ENCODE data around the gene F7. TPM values are rescaled to one million over a fixed set of nuclear protein-coding genes. Genes with fewer than 3 reads are reported as not detected.
A peak's percentile ranks its signal among the peaks of the same experiment; 100 is the strongest.

Gene F7
- total RNA-seq, 5 donors from 2014 or later (not counting 1 experiment from before 2014, with no cell fraction given) = 0.13 to 0.23 (median 0.23) TPM; not detected in 2

DNA sequence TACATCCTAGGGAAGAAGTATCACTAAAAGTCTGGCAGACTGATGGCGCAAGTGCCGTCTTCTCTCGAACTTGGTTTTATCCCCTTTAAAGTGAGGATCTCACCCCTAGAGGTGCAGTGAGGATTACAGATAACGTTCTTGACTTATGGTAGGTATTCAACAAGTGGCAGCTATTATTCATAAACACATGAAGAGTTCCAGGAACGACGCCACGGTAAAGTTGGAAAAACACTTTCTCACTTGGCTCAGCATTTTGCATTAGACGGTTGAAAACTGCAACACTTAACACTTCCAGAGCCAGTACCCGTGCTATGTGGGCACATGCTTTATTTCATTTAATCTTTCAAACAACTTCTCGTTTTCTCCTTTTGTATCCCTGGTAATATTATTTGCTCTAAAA lies 61.6 kb downstream of the F7 start:
- ATAC-seq (replicated peaks in 1 of 4) = no peak

DNA sequence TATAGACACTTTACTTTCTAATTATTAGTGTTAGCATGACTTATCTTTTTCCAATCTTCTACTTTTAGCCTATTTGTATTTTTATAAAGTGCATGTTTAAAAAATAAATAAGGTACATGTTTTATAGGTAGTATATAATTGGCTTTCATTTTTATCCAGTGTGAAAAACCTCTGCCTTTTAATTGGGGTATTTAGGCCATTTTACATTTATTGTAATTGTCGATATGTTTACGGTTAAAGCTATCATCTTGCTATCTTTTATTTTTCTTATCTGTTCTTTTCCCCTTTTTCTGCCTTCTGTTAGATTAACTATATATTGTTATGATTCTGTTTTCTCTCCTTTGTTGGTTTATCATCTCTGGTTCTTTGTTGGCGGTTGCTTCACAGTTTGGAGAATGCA lies 62.0 kb downstream of the F7 start:
- Histone ChIP-seq H3K4me3 (ENCODE audit: control insufficient read depth in 1 of 2, extremely low read depth in 1 of 2, low read length in 1 of 2) (no peak overlapping the region), H3K27ac (ENCODE audit: low read length) (no peak overlapping the region), H3K36me3 (ENCODE audit: control insufficient read depth in 2 of 2, extremely low read depth in 1 of 2, insufficient read depth in 1 of 2, low read length in 1 of 2) (peaks cover 6 to 18% of the 10 kb centered on the region in 2 donors), H3K9me3 (no peaks in the 10 kb centered on the region), H3K27me3 (replicated peaks in 1 of 2; ENCODE audit: control insufficient read depth in 2 of 2, extremely low read depth in 1 of 2, insufficient read depth in 2 of 2, low read length in 1 of 2) (no peaks in the 10 kb centered on the region), H3K4me1 (ENCODE audit: control insufficient read depth in 1 of 2, extremely low read depth in 1 of 2, insufficient read depth in 2 of 2, low read length in 2 of 2) (peaks cover 4 to 40% of the 10 kb centered on the region in 2 experiments)
- H3K27me3 Mint-ChIP-seq = no peaks in the 10 kb centered on the region
- CTCF ChIA-PET = no interaction called here
- peaks cover 5 to 10% (median 8%) of the 10 kb centered on the region in 3 donors for H3K9me3 Mint-ChIP-seq
- no CpG with 5 or more reads among the region's 3 CpGs for WGBS (ENCODE audit: insufficient coverage)
- ATAC-seq (replicated peaks in 1 of 4) (no peak), DNase-seq (no peak)
- peaks cover 15 to 28% (median 27%) of the 10 kb centered on the region in 3 donors for H3K4me1 Mint-ChIP-seq
- POLR2A ChIA-PET = no interaction called here
- peak overlapping the region in 1 of 2 donors; percentile 17 for H3K27ac Mint-ChIP-seq
- H3K36me3 Mint-ChIP-seq = peaks cover 26% of the 10 kb centered on the region
- H3K4me3 Mint-ChIP-seq = no peak overlapping the region

More for the DNA sequence above, 61.6 kb downstream of the F7 start:
- Histone ChIP-seq H3K4me1 (ENCODE audit: control insufficient read depth in 1 of 2, extremely low read depth in 1 of 2, insufficient read depth in 2 of 2, low read length in 2 of 2) (peaks cover 4 to 40% of the 10 kb centered on the region in 2 experiments), H3K27ac (ENCODE audit: low read length) (no peak overlapping the region), H3K9me3 (no peaks in the 10 kb centered on the region), H3K27me3 (replicated peaks in 1 of 2; ENCODE audit: control insufficient read depth in 2 of 2, extremely low read depth in 1 of 2, insufficient read depth in 2 of 2, low read length in 1 of 2) (no peaks in the 10 kb centered on the region), H3K4me3 (ENCODE audit: control insufficient read depth in 1 of 2, extremely low read depth in 1 of 2, low read length in 1 of 2) (no peak overlapping the region), H3K36me3 (ENCODE audit: control insufficient read depth in 2 of 2, extremely low read depth in 1 of 2, insufficient read depth in 1 of 2, low read length in 1 of 2) (peaks cover 6 to 14% of the 10 kb centered on the region in 2 donors)
- CTCF ChIA-PET = no interaction called here
- Mint-ChIP-seq H3K27ac (no peak overlapping the region), H3K4me1 (peaks cover 15 to 28% (median 27%) of the 10 kb centered on the region in 3 donors), H3K36me3 (peaks cover 26% of the 10 kb centered on the region), H3K4me3 (no peak overlapping the region), H3K27me3 (no peaks in the 10 kb centered on the region), H3K9me3 (peaks cover 5 to 10% (median 8%) of the 10 kb centered on the region in 3 donors)
- DNase-seq = no peak
- POLR2A ChIA-PET = no interaction called here
- 90% methylated on average over 4 of the region's 10 CpGs for WGBS (ENCODE audit: insufficient coverage)

DNA sequence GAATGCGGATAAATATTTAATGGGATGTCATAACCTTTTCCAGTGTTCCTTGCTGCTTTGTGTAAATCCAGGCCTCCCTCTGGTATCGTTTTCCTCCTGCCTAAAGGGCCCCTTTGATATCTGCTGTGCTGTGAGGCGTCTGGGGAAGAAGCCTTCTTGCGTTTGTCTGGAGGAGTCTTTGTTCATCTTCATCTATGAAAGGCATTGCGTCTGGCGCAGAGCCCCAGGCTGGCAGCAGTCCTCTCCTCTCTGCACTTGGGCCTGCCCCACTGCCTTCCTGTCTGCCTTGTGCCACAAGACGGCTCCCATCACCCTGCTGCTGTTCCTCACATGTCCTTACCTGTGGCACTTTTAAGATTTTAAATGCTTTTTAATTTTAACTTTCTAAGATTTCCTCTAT lies 62.6 kb downstream of the F7 start:
- ATAC-seq (replicated peaks in 1 of 4) = no peak
- peaks cover 9 to 29% (median 25%) of the 10 kb centered on the region in 3 donors for H3K4me1 Mint-ChIP-seq

DNA sequence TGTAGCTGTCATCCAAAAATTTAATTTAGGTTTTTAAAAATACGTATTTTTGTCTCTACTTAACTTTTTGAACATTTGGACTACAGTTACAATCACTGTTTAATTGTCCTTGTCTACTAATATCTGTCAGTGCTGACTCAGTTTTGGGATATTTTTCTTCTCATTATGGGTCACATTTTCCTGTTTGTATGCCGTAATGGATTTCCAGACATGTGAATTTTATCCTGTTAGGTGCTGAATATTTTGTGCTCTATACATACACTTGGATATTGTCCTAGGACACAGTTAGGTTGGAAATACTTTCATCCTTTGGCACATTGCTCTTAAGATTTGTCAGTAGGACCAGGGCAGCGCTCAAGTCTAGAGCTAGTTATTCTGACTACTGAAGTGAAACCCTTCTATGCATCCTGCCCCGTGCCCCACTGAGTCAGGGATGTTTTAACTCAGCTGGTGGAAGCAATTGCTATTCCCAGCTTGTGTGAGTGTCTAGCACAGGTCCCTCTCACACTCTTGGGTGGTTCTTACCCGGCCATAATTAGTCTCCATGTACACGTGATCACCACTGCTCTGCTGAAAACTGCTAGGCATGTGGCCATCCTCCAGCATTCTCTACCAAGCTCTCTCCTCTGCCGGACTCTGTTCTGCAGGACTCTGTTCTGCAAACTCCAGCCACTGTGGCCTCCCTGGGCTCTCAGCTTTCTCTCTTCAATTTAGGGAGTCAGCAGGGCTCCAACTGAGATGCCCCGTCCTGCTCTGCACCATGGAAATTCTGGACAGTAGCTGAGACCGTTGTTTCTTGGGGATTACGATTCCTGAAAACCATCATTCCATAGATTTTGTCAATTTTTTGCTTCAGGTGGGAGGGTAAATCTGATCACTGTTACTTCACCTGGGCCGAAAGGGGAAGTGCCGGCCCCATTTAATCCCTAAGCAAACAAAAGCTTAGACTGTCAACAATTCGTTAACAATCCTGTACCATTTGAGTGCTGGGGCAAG lies 64.0 kb downstream of the F7 start:
- POLR2A ChIA-PET = no interaction called here
- no peak for ATAC-seq (replicated peaks in 1 of 4)
- H3K4me1 ChIP-seq (ENCODE audit: control insufficient read depth in 1 of 2, extremely low read depth in 1 of 2, insufficient read depth in 2 of 2, low read length in 2 of 2) = peaks cover 2 to 28% of the 10 kb centered on the region in 2 experiments
- no peak overlapping the region for H3K4me3 Mint-ChIP-seq
- no peak overlapping the region for H3K4me3 ChIP-seq (ENCODE audit: control insufficient read depth in 1 of 2, extremely low read depth in 1 of 2, low read length in 1 of 2)
- no peak overlapping the region for H3K27ac ChIP-seq (ENCODE audit: low read length)
- H3K9me3 Mint-ChIP-seq = peaks cover 5 to 10% (median 8%) of the 10 kb centered on the region in 3 donors
- WGBS (ENCODE audit: insufficient coverage) = 98% methylated on average over 7 of the region's 13 CpGs
- peaks cover 5 to 25% (median 16%) of the 10 kb centered on the region in 3 donors for H3K4me1 Mint-ChIP-seq
- H3K36me3 Mint-ChIP-seq = peaks cover 30% of the 10 kb centered on the region
- no peaks in the 10 kb centered on the region for H3K9me3 ChIP-seq
- no peak for DNase-seq
- no peaks in the 10 kb centered on the region for H3K27me3 ChIP-seq (replicated peaks in 1 of 2; ENCODE audit: control insufficient read depth in 2 of 2, extremely low read depth in 1 of 2, insufficient read depth in 2 of 2, low read length in 1 of 2)
- no peaks in the 10 kb centered on the region for H3K27me3 Mint-ChIP-seq
- H3K27ac Mint-ChIP-seq = peak overlapping the region; percentile 29 to 34
- peaks cover 6 to 19% of the 10 kb centered on the region in 2 donors for H3K36me3 ChIP-seq (ENCODE audit: control insufficient read depth in 2 of 2, extremely low read depth in 1 of 2, insufficient read depth in 1 of 2, low read length in 1 of 2)
- CTCF ChIA-PET = no interaction called here

More for the DNA sequence above, 62.6 kb downstream of the F7 start:
- no peak overlapping the region for H3K4me3 ChIP-seq (ENCODE audit: control insufficient read depth in 1 of 2, extremely low read depth in 1 of 2, low read length in 1 of 2)
- peaks cover 6 to 19% of the 10 kb centered on the region in 2 donors for H3K36me3 ChIP-seq (ENCODE audit: control insufficient read depth in 2 of 2, extremely low read depth in 1 of 2, insufficient read depth in 1 of 2, low read length in 1 of 2)
- H3K9me3 ChIP-seq = no peaks in the 10 kb centered on the region
- Mint-ChIP-seq H3K4me3 (no peak overlapping the region), H3K36me3 (peaks cover 30% of the 10 kb centered on the region), H3K9me3 (peaks cover 5 to 10% (median 8%) of the 10 kb centered on the region in 3 donors), H3K27ac (no peak overlapping the region), H3K27me3 (no peaks in the 10 kb centered on the region)
- CTCF ChIA-PET = no interaction called here
- no peak for DNase-seq
- 100% methylated on average over 4 of the region's 7 CpGs for WGBS (ENCODE audit: insufficient coverage)
- no peak overlapping the region for H3K27ac ChIP-seq (ENCODE audit: low read length)
- H3K4me1 ChIP-seq (ENCODE audit: control insufficient read depth in 1 of 2, extremely low read depth in 1 of 2, insufficient read depth in 2 of 2, low read length in 2 of 2) = peaks cover 4 to 33% of the 10 kb centered on the region in 2 experiments
- no peaks in the 10 kb centered on the region for H3K27me3 ChIP-seq (replicated peaks in 1 of 2; ENCODE audit: control insufficient read depth in 2 of 2, extremely low read depth in 1 of 2, insufficient read depth in 2 of 2, low read length in 1 of 2)
- POLR2A ChIA-PET = no interaction called here

Other genes with a start within 250 kb of the F7 start
- 10 to 100 TPM; 18.2 to 30.0 (median 24.7) TPM for gene MCF2L, start 136.6 kb upstream of the F7 start, total RNA-seq
- gene F10, start 17.0 kb downstream of the F7 start, total RNA-seq = not detected
- gene PROZ, start 52.9 kb downstream of the F7 start, total RNA-seq = not detected
- gene PCID2, start 102.9 kb downstream of the F7 start, total RNA-seq = 10 to 100 TPM; 45.3 to 68.6 (median 63.2) TPM
- gene CUL4A, start 103.8 kb downstream of the F7 start, total RNA-seq = 10 to 100 TPM; 80.3 to 94.5 (median 82.7) TPM
- 100 to 1,000 TPM in 4 of 5 donors, 10 to 100 TPM in 1; 83.6 to 120 (median 112) TPM for gene LAMP1, start 191.4 kb downstream of the F7 start, total RNA-seq

All from T-cell (primary cell).